Measurements from ENCODE around the gene SGF29.

GRCh38 chr16:28585674-28586073 lies 32.0 kb downstream of the SGF29 start:
- no peak for TF ChIP-seq CTCF (IDR thresholded peaks at IDR 0.05; ENCODE audit: control extremely low read depth in 1 of 3, insufficient read depth in 1 of 3, low read depth in 1 of 3, low read length in 3 of 3)
- no peak for TF ChIP-seq TAF7 (optimal IDR thresholded peaks at IDR 0.05; ENCODE audit: borderline replicate concordance, low read depth, low read length)
- TF ChIP-seq EZH2 (IDR thresholded peaks at IDR 0.05; ENCODE audit: low read depth, low read length, severe bottlenecking) = no peak

All from H1 (cell line).